Adrenal gland (tissue), 12 donors: Measurements from ENCODE around the gene RAB42. TPM values are rescaled to one million over a fixed set of nuclear protein-coding genes. Genes with fewer than 3 reads are reported as not detected.
A peak's percentile ranks its signal among the peaks of the same experiment; 100 is the strongest.

Experiments used
- DNase-seq, 7 donors: peaks; one replicate each; pipeline ENCODE4 v3.0.0-alpha.2; 2019 to 2020
- H3K27ac ChIP-seq, 5 donors: fragments of 200-600 bp; sonication (generic) in 4 of 5; 1 replicate in 3 of 5; 2 replicates in 2 of 5; pipeline versions ENCODE4 v1.5.1 to v1.8.0; 2016 to 2020; ENCODE audit warnings: mild to moderate bottlenecking in 1 of 5
- H3K27me3 ChIP-seq: fragments of 200-600 bp; 2 replicates; pipeline ENCODE4 v1.8.0; 2021
- H3K36me3 ChIP-seq, 2 donors: fragments of 200-600 bp; replicated peaks in 1 of 2; 1 replicate in 1 of 2; 2 replicates in 1 of 2; pipeline versions ENCODE4 v1.5.1 to v1.8.0; 2018 to 2022
- H3K4me1 ChIP-seq, 2 donors: fragments of 200-600 bp; replicated peaks in 1 of 2; 1 replicate in 1 of 2; 2 replicates in 1 of 2; pipeline versions ENCODE4 v1.5.1 to v1.8.0; 2018 to 2021
- H3K4me3 ChIP-seq, 4 donors: fragments of 200-600 bp; sonication (generic) in 3 of 4; one replicate each; pipeline ENCODE4 v1.5.1; 2016 to 2018
- H3K9me3 ChIP-seq, 3 donors: fragments of 200-600 bp; sonication (generic) in 1 of 3; replicated peaks in 1 of 3; 1 replicate in 2 of 3; 2 replicates in 1 of 3; pipeline versions ENCODE4 v1.5.1 to v1.8.0; 2016 to 2021
- POLR2A ChIP-seq, 2 donors: fragments of 450-650 bp; IDR thresholded peaks; one replicate each; pipeline ENCODE4 v1.6.1; 2017; ENCODE audit warnings: antibody characterized with exemption in 2 of 2, mild to moderate bottlenecking in 2 of 2, moderate library complexity in 1 of 2
- WGBS, 4 donors: extraction: QIAGEN DNeasy Blood & Tissue Kit in 2 of 4; methylation state at CpG; one replicate each; pipeline versions ENCODE4 v1.1.5 to v1.1.7; 2013 to 2017; 5-methylcytosine and 5-hydroxymethylcytosine counted together
- intact Hi-C, 2 donors: fragments of 100-400 bp; cut with DNase I; formaldehyde crosslinking; loops; one replicate each; pipeline versions ENCODE4 v1.14.1 to v1.15.0; 2022 to 2023
- polyA plus RNA-seq, 3 donors: library from polyadenylated mRNA; stranded (reverse); fragments of 200-250 nt in 2 of 3; fragments of 350-450 nt in 1 of 3; fragmentation: Illumina TruSeq in 1 of 3; extraction: RNeasy Lipid Tissue Mini Kit (QIAGEN cat#74804) in 1 of 3; gene quantifications; one replicate each; pipeline ENCODE4 v1.2.3, GENCODE V29; 2013 to 2014
- total RNA-seq, 9 donors: library from RNA; depleted of rRNA in 4 of 9; stranded (reverse); fragments of >200 nt in 4 of 9; fragments of 120-200 nt in 1 of 9; fragmentation: NEBNext Ultra II Directional in 1 of 9; extraction: Animal tissue kit (Norgen Biotek cat#: 25700) in 1 of 9; gene quantifications; one replicate each; pipeline versions ENCODE4 v1.1.0 to v1.2.4, GENCODE V29; 2013 to 2023
- TF ChIP-seq, protein P1 (sequence below), 6 experiments: fragments of 450-650 bp in 4 of 6; fragments of 200-600 bp in 2 of 6; sonication (generic) in 1 of 6; IDR thresholded peaks; 1 replicate in 5 of 6; 2 replicates in 1 of 6; pipeline versions ENCODE4 v1.5.1 to v1.8.0; 2016 to 2021; ENCODE audit warnings: antibody characterized with exemption in 6 of 6, mild to moderate bottlenecking in 2 of 6, moderate library complexity in 1 of 6
- donor health status: healthy with polysubstance abuse.
- donor health status: Bipolar disorder and iron deficiency.
- donor health status: DM: yes; HTN: yes; CAD: no.
- donor health status: DM: no; HTN: no; CAD: no.
- donor health status: DM: no; HTN: no; CAD: no.
- donor health status: DM: yes; HTN: yes; CAD: no.

The RAB42 gene
- total and polyA plus RNA-seq, 12 donors, result 0.46 to 7.2 (median 3.5) TPM

- TF ChIP-seq POLR2A (IDR thresholded peaks at IDR 0.05), result no peak
- TF ChIP-seq, protein P1, sequence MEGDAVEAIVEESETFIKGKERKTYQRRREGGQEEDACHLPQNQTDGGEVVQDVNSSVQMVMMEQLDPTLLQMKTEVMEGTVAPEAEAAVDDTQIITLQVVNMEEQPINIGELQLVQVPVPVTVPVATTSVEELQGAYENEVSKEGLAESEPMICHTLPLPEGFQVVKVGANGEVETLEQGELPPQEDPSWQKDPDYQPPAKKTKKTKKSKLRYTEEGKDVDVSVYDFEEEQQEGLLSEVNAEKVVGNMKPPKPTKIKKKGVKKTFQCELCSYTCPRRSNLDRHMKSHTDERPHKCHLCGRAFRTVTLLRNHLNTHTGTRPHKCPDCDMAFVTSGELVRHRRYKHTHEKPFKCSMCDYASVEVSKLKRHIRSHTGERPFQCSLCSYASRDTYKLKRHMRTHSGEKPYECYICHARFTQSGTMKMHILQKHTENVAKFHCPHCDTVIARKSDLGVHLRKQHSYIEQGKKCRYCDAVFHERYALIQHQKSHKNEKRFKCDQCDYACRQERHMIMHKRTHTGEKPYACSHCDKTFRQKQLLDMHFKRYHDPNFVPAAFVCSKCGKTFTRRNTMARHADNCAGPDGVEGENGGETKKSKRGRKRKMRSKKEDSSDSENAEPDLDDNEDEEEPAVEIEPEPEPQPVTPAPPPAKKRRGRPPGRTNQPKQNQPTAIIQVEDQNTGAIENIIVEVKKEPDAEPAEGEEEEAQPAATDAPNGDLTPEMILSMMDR (IDR thresholded peaks at IDR 0.05), result no peak
- Histone ChIP-seq H3K27ac (no peak overlapping the region), H3K27me3 (no peaks in the 10 kb centered on the region), H3K4me1 (peaks cover 0 to 29% of the 10 kb centered on the region in 2 donors), H3K9me3 (no peaks in the 10 kb centered on the region), H3K36me3 (no peaks in the 10 kb centered on the region), H3K4me3 (no peak overlapping the region)
- intact Hi-C loops, result no loop called here
- no peak for DNase-seq
- WGBS, 4 donors, result 82 to 97% (median 91%) methylated on average over 1 of the region's 1 CpG
These were observed 48.7 kb downstream of the RAB42 start for GRCh38 chr1:28640766-28641165.

DNA sequence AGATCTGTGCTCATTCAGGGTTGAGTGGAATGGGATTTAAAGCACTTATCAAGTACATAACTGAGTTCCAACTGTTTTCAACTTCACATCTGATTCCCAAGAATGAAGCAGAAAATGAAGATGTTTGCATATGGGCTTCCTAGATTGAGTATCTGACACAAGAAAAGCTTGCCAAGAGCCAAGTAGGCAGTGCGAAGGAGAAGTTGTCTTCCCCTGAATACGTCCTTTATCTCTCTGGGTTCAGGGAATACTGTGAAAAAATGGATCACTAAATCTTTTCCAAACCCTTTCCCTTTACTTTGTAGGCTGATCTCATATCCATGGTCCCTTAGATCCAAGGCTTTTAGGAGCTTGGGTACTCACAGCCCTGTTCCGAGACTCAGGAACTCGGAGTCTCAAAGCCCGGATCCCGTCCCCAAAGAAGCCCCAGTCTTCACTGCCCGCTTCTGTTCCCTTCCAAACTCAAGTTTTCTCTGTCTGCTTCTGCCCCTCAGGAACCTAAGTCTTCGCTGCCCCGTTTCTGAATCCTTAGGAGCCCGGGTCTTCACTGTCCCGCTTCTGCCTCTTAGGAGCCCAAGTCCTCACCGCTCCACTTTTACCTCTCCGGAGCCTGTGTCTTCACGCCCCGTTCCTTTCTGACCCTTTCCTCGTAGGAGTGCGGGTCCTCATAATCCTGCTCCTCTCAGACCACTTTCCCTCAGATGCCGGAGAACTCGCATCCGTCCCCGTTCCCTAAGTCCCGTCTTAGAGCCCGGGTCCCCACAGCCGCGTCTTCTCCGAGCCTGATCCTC, 50.2 kb downstream of the RAB42 start:
- no peak for TF ChIP-seq POLR2A (IDR thresholded peaks at IDR 0.05)
- TF ChIP-seq, protein P1 (IDR thresholded peaks at IDR 0.05), result no peak

DNA sequence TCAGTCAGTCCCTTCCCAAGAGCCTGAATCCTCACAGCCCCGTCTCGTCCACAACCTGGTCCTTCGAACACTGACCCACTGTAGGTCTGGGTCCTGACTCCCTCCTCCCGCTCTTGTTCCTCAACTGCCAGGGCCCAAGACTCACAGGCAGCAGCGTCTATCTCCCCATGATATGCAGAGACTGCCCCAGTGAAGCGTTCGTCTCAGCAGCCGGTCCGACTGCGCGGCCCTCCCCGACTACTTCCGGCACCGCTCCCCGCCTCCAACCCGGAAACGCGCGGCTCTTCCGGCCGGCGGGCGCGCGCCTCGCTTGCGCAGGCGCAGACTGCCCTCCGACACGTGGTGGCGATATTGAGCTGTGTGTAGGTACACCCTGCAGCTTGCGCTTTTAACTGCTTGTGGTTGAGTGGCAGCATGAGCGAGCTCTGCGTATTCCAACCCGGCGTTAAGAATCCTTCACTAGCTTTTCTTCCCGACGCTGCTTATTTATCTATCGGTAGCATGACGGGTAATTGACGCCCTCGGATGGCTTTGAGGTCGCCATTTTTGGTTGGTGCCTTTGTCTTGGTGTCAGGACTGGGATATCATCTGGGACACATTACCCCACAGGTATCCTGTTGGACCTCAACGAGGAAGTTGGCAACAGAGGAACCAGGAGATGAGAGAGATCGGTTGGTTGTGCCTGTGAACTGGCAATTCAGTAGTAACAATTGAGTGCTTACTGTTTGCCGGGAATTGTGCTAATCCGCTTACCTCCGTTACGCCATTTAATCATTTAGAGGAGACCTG, 51.0 kb downstream of the RAB42 start, which contains the start of gene TAF12:
TAF12 (minus strand) TSS at position 221 of the 789 bp plus-strand sequence. CDS start 20,986 bp downstream, outside the sequence.
- TF ChIP-seq, protein P1 (IDR thresholded peaks at IDR 0.05), result peak in 4 of 6 experiments; percentile 27 to 41 (median 38)
- peak; percentile 96 to 99 for TF ChIP-seq POLR2A (IDR thresholded peaks at IDR 0.05)
- intact Hi-C loops, result no loop called here
- Histone ChIP-seq H3K27me3 (no peaks in the 10 kb centered on the region), H3K36me3 (no peaks in the 10 kb centered on the region), H3K4me1 (peaks cover 8 to 35% of the 10 kb centered on the region in 2 donors), H3K4me3 (peak within 1 kb of the TSS in 3 of 4 donors; percentile 69 to 77 (median 75)), H3K27ac (peak within 1 kb of the TSS; percentile 74 to 94 (median 91)), H3K9me3 (no peaks in the 10 kb centered on the region)
- WGBS, 4 donors, result 0 to 1% (median 1%) methylated on average over 9 to 49 of the region's 49 CpGs
- DNase-seq, result peak; percentile 91 to 96 (median 94)

More for the DNA sequence above, 50.2 kb downstream of the RAB42 start:
- intact Hi-C loops, result no loop called here
- peak overlapping the region; percentile 27 to 94 (median 91) for H3K27ac ChIP-seq
- no peaks in the 10 kb centered on the region for H3K27me3 ChIP-seq
- peak overlapping the region in 3 of 4 donors; percentile 69 to 77 (median 75) for H3K4me3 ChIP-seq
- peak in 1 of 7 donors; percentile 14 for DNase-seq
- H3K4me1 ChIP-seq, result peaks cover under 1 to 29% of the 10 kb centered on the region in 2 donors
- H3K36me3 ChIP-seq, result no peaks in the 10 kb centered on the region
- no peaks in the 10 kb centered on the region for H3K9me3 ChIP-seq
- 0% methylated on average over 26 of the region's 26 CpGs for WGBS, 4 donors

DNA sequence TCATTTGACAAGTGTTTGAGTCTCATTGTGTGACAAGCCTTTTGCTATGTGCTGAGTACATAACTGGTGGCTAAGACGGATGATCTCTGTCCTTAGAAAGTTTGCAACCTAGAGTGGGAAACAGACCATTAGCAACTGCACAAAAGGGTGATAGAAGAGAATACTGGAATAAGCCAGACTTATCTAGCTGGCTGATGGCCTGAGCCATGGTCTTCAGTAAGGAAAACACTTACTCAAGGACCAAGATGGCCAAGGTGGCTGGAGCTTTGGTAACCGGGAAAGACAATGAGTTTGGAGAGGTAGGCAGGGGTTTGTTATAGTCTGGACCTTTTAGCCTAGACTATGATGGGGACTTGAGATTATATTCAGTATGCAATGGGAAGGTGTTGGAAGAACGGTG, 52.4 kb downstream of the RAB42 start:
- 67 to 94% (median 91%) methylated on average over 3 of the region's 3 CpGs for whole genome bisulfite sequencing, 4 donors
- intact Hi-C loops, result no loop called here
- Histone ChIP-seq H3K36me3 (no peaks in the 10 kb centered on the region), H3K4me1 (peaks cover 8 to 38% of the 10 kb centered on the region in 2 donors), H3K27me3 (no peaks in the 10 kb centered on the region), H3K4me3 (no peak overlapping the region), H3K9me3 (no peaks in the 10 kb centered on the region), H3K27ac (peak overlapping the region in 2 of 5 donors; percentile 91 to 94)
- no peak for DNase-seq
- TF ChIP-seq POLR2A (IDR thresholded peaks at IDR 0.05), result no peak
- TF ChIP-seq, protein P1 (IDR thresholded peaks at IDR 0.05), result no peak
